ENCODE results near the gene LMX1A. TPM values are rescaled to one million over a fixed set of nuclear protein-coding genes. Genes with fewer than 3 reads are reported as not detected.

LMX1A gene
- total and polyA plus RNA-seq, 4 donors = 0.05 to 0.17 TPM; not detected in 2

DNA sequence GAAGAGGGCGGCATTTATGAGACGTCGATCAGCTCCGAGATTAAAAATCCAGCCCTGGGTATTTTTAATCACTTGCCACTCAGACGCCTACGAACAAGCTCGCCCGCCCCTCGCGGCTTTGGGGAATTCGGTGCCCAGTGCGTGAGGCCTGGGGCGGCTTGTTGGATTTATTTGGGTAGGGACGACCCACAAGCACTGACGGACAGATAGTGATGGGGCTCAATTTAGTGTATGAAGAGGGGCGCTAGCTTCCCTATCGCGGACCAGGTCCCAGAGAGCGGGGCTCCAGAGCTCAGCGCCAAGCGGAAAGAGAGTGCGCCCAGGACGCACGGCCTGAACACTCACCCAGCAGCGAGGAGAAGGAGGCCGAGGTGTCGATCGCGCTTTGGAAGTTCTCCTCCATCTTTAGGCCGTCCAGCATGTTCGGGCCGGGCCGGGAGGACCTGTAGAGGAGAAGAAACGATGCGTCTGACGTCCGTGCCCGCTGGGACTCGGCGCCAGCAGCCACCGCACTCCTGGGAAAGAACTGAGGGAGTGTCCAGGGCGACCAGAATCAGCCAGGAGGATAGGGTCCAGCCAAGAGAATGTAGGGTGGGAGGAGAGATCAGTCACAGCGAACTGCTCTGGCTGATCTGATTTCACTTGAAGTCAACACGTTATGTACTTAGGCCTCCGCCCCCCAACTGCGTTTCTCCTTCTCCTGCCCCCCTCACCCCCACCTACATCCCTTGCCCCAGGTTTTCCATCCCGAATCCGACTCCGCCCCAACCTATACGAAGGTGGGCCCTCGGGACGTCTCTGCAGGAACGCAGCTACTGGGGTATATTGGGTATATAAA, 1.2 kb downstream of the LMX1A start:
- WGBS = 7% methylated on average over 53 of the region's 53 CpGs
- no peak for TF ChIP-seq YY1 (IDR thresholded peaks at IDR 0.05)
- TF ChIP-seq JUND (IDR thresholded peaks at IDR 0.05) = no peak
- TF ChIP-seq, protein P1, sequence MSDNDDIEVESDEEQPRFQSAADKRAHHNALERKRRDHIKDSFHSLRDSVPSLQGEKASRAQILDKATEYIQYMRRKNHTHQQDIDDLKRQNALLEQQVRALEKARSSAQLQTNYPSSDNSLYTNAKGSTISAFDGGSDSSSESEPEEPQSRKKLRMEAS (IDR thresholded peaks at IDR 0.05) = no peak
- TF ChIP-seq GABPA (IDR thresholded peaks at IDR 0.05 in 1 of 2, conservative IDR thresholded peaks at IDR 0.05 in 1 of 2) = no peak
- TF ChIP-seq, protein P2, sequence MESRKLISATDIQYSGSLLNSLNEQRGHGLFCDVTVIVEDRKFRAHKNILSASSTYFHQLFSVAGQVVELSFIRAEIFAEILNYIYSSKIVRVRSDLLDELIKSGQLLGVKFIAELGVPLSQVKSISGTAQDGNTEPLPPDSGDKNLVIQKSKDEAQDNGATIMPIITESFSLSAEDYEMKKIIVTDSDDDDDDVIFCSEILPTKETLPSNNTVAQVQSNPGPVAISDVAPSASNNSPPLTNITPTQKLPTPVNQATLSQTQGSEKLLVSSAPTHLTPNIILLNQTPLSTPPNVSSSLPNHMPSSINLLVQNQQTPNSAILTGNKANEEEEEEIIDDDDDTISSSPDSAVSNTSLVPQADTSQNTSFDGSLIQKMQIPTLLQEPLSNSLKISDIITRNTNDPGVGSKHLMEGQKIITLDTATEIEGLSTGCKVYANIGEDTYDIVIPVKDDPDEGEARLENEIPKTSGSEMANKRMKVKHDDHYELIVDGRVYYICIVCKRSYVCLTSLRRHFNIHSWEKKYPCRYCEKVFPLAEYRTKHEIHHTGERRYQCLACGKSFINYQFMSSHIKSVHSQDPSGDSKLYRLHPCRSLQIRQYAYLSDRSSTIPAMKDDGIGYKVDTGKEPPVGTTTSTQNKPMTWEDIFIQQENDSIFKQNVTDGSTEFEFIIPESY (IDR thresholded peaks at IDR 0.05) = no peak
- no peak for TF ChIP-seq EGR1 (IDR thresholded peaks at IDR 0.05; ENCODE audit: low read depth in 2 of 2)
- no peak for TF ChIP-seq CTCF (IDR thresholded peaks at IDR 0.05; ENCODE audit: low read depth, low read length, missing input control)
- TF ChIP-seq HNF4G (IDR thresholded peaks at IDR 0.05) = no peak
- TF ChIP-seq, protein P3, sequence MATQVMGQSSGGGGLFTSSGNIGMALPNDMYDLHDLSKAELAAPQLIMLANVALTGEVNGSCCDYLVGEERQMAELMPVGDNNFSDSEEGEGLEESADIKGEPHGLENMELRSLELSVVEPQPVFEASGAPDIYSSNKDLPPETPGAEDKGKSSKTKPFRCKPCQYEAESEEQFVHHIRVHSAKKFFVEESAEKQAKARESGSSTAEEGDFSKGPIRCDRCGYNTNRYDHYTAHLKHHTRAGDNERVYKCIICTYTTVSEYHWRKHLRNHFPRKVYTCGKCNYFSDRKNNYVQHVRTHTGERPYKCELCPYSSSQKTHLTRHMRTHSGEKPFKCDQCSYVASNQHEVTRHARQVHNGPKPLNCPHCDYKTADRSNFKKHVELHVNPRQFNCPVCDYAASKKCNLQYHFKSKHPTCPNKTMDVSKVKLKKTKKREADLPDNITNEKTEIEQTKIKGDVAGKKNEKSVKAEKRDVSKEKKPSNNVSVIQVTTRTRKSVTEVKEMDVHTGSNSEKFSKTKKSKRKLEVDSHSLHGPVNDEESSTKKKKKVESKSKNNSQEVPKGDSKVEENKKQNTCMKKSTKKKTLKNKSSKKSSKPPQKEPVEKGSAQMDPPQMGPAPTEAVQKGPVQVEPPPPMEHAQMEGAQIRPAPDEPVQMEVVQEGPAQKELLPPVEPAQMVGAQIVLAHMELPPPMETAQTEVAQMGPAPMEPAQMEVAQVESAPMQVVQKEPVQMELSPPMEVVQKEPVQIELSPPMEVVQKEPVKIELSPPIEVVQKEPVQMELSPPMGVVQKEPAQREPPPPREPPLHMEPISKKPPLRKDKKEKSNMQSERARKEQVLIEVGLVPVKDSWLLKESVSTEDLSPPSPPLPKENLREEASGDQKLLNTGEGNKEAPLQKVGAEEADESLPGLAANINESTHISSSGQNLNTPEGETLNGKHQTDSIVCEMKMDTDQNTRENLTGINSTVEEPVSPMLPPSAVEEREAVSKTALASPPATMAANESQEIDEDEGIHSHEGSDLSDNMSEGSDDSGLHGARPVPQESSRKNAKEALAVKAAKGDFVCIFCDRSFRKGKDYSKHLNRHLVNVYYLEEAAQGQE (IDR thresholded peaks at IDR 0.05) = no peak
- TF ChIP-seq SP1 (IDR thresholded peaks at IDR 0.05) = no peak
- Histone ChIP-seq H3K27me3 (ENCODE audit: control insufficient read depth in 4 of 4, insufficient read depth in 4 of 4, low read length in 3 of 4) (peaks cover 5 to 32% (median 23%) of the 10 kb centered on the region in 4 donors), H3K4me1 (ENCODE audit: control insufficient read depth in 4 of 4, insufficient read depth in 4 of 4, low read length in 3 of 4) (peaks cover 16 to 42% (median 31%) of the 10 kb centered on the region in 4 donors), H3K9ac (ENCODE audit: low read depth in 1 of 2, low read length in 2 of 2) (no peak overlapping the region), H3K36me3 (ENCODE audit: control insufficient read depth in 4 of 4, insufficient read depth in 3 of 4, low read depth in 1 of 4, low read length in 3 of 4) (no peaks in the 10 kb centered on the region), H3K27ac (ENCODE audit: low read depth in 1 of 2, low read length in 2 of 2) (no peak overlapping the region), H3K9me3 (ENCODE audit: control insufficient read depth in 4 of 4, low read length in 3 of 4) (no peaks in the 10 kb centered on the region), H3K4me3 (ENCODE audit: low read depth in 1 of 3, low read length in 3 of 3) (peak overlapping the region in 1 of 3 donors; percentile 50)
- no peak for DNase-seq (ENCODE audit: low spot score)

GRCh38 chr1:165354739-165355138, 1.8 kb downstream of the LMX1A start:
- H3K4me1 ChIP-seq (ENCODE audit: control insufficient read depth in 4 of 4, insufficient read depth in 4 of 4, low read length in 3 of 4) = peaks cover 16 to 42% (median 31%) of the 10 kb centered on the region in 4 donors
- 9% methylated on average over 22 of the region's 22 CpGs for WGBS

More at GRCh38 chr1:165354739-165355138, 1.8 kb downstream of the LMX1A start:
- Histone ChIP-seq H3K9me3 (ENCODE audit: control insufficient read depth in 4 of 4, low read length in 3 of 4) (no peaks in the 10 kb centered on the region), H3K27me3 (ENCODE audit: control insufficient read depth in 4 of 4, insufficient read depth in 4 of 4, low read length in 3 of 4) (peaks cover 5 to 32% (median 27%) of the 10 kb centered on the region in 4 donors), H3K4me3 (ENCODE audit: low read depth in 1 of 3, low read length in 3 of 3) (no peak overlapping the region), H3K36me3 (ENCODE audit: control insufficient read depth in 4 of 4, insufficient read depth in 3 of 4, low read depth in 1 of 4, low read length in 3 of 4) (no peaks in the 10 kb centered on the region), H3K27ac (ENCODE audit: low read depth in 1 of 2, low read length in 2 of 2) (no peak overlapping the region), H3K9ac (ENCODE audit: low read depth in 1 of 2, low read length in 2 of 2) (no peak overlapping the region)
- no peak for DNase-seq (ENCODE audit: low spot score)
- TF ChIP-seq, protein P3 (IDR thresholded peaks at IDR 0.05) = no peak
- TF ChIP-seq SP1 (IDR thresholded peaks at IDR 0.05) = no peak
- TF ChIP-seq, protein P2 (IDR thresholded peaks at IDR 0.05) = no peak
- no peak for TF ChIP-seq RAD21 (IDR thresholded peaks at IDR 0.05)
- no peak for TF ChIP-seq CTCF (IDR thresholded peaks at IDR 0.05; ENCODE audit: low read depth, low read length, missing input control)
- TF ChIP-seq JUND (IDR thresholded peaks at IDR 0.05) = no peak

Measured in liver (tissue), 9 donors.